Bronchial epithelial cell (primary cell): ENCODE data around the gene ANKRD37. TPM values are rescaled to one million over a fixed set of nuclear protein-coding genes. Genes with fewer than 3 reads are reported as not detected.

Experiments
- DNase-seq: peaks from one replicate; pipeline ENCODE4 v3.0.0-alpha.2; 2010; ENCODE audit warnings: low read depth
- FAIRE-seq: peaks from 2 replicates; lab custom pipeline; 2011; peaks lifted over from hg19 to GRCh38; lab: Jason Lieb, UNC
- H3K27me3 ChIP-seq: 2 replicates; pipeline ENCODE4 v1.5.1; 2011; ENCODE audit warnings: low read length; ENCODE audit not compliant: control insufficient read depth, insufficient read depth
- H3K36me3 ChIP-seq: 2 replicates; pipeline ENCODE4 v1.5.1; 2011; ENCODE audit warnings: low read length; ENCODE audit not compliant: control insufficient read depth, insufficient read depth
- H3K4me3 ChIP-seq: 2 replicates; pipeline ENCODE4 v1.5.1; 2011; ENCODE audit warnings: mild to moderate bottlenecking, low read depth, low read length, control low read depth
- CTCF ChIP-seq: IDR thresholded peaks from 2 replicates; pipeline ENCODE4 v1.5.1; 2011; ENCODE audit warnings: mild to moderate bottlenecking, moderate library complexity, low read length, control low read depth, inconsistent platforms; ENCODE audit not compliant: insufficient read depth, severe bottlenecking
- total RNA-seq: library from RNA; depleted of rRNA; stranded (reverse); fragments of >200 nt; gene quantifications from 2 replicates; pipeline ENCODE4 v1.2.1, GENCODE V29; 2014

Gene ANKRD37
- total RNA-seq, 1 donor from 2014 or later: 8.4 TPM

DNA sequence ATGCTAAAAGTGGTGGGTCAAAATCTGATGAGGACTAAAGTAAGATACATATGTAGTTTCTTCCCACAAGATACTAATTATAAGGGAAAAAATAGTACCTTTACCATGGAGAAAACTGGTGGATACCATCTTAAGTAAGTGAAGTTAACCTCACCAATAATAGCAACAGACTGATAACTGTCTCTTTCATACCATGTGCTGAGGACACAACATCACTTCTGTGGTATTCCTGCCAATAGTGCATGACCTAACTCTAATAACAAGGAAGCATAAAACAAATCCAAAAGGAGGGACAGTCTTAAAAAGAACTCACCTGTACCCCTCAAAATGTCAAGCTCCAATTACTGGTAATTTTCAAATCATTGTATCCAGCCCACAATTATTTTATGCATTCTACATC lies 20.3 kb downstream of the ANKRD37 start:
- no peak for TF ChIP-seq CTCF
- H3K4me3 ChIP-seq: no peak overlapping the region
- no peaks in the 10 kb centered on the region for H3K27me3 ChIP-seq
- H3K36me3 ChIP-seq: peaks cover 2% of the 10 kb centered on the region
- FAIRE-seq: no peak
- no peak for DNase-seq

DNA sequence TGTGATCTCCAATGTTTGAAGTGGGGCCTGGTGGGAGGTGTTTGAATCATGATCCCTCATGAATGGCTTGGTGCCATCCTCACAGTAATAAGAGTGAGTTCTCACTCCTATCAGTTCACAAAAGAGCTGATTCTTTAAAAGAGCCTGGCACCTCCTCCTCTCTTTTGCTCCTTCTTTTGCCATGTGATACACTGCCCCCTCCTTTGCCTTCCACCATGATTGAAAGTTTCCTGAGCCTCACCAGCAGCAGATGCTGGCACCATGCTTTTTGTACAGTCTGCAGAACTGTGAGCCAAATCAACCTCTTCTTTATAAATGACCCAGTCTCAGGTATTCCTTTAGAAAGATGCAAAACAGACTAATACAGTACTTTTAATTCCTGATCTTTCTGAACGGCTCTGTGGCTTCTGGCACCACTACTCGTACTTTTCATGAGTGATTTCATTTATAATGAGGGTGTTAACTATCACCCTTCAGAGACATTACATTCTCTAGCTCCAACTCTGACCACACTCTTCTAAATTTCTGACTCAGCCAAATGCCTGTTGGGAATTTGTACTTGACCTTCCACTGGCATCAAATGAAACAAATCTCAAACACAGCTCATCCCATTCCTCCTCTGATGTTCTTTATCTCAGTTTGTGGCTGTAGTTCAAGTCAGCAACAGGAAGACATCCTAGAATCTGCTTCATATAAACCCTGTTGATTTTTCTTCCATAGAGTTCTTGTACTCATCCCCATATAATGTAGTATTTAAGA lies 24.9 kb downstream of the ANKRD37 start:
- DNase-seq: no peak
- TF ChIP-seq CTCF: no peak
- peaks cover 2% of the 10 kb centered on the region for H3K36me3 ChIP-seq
- no peak overlapping the region for H3K4me3 ChIP-seq
- FAIRE-seq: no peak
- H3K27me3 ChIP-seq: no peaks in the 10 kb centered on the region

GRCh38 chr4:185424905-185425646 lies 28.4 kb downstream of the ANKRD37 start:
- no peaks in the 10 kb centered on the region for H3K27me3 ChIP-seq
- H3K36me3 ChIP-seq: peaks cover 2% of the 10 kb centered on the region
- FAIRE-seq: no peak
- no peak for TF ChIP-seq CTCF
- H3K4me3 ChIP-seq: peak overlapping the region; percentile 65
- peak; percentile 31 for DNase-seq

GRCh38 chr4:185425647-185426352 lies 29.2 kb downstream of the ANKRD37 start, which contains the start of gene UFSP2:
Gene UFSP2 (minus strand): TSS chr4:185425964. CDS start chr4:185425868, 96 bp downstream.
- no peak for FAIRE-seq
- Histone ChIP-seq H3K27me3 (no peaks in the 10 kb centered on the region), H3K4me3 (peak within 1 kb of the TSS; percentile 65), H3K36me3 (peaks cover 2% of the 10 kb centered on the region)
- DNase-seq: peak; percentile 80
- no peak for TF ChIP-seq CTCF

GRCh38 chr4:185426960-185427688 lies 30.5 kb downstream of the ANKRD37 start:
- peak; percentile 28 for DNase-seq
- FAIRE-seq: no peak
- Histone ChIP-seq H3K4me3 (no peak overlapping the region), H3K27me3 (no peaks in the 10 kb centered on the region), H3K36me3 (no peaks in the 10 kb centered on the region)
- no peak for TF ChIP-seq CTCF
